NCI-H2227 treated with DMSO at 0.1 percent for 48 hours (cell line): ENCODE measurements around the gene F5.
"Not testable (repeated sequence)": the region's sequence is repeated elsewhere in the genome, so short reads cannot be mapped to it uniquely, and the experiment has no call there.

ENCODE experiments used
- DNase-seq: peaks from one replicate; lab custom pipeline; 2025; lab: John Stamatoyannopoulos, UW

Gene F5

GRCh38 chr1:169508432-169509338 lies 77.6 kb downstream of the F5 start:
- DNase-seq = peak; percentile 9

DNA sequence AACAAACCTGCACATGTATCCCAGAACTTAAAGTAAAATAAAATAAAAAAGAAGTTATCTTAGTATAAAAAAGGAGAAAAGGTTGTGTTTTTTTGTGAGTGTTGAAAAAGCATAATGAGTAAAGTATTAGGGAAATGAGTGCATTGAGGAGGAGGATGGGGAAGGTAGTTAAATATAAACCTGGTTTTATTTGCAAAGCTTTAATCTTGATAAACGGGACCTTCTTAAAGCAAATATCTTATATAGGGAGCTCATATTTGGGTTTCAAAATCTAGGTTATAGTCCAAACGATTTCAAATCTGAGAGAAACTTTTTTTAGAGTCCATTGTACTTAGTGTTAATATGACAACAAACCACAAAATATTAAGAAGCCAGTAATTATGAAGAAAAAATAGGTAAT lies 78.9 kb downstream of the F5 start:
- no peak for DNase-seq

- not testable (repeated sequence) for DNase-seq
Observed at GRCh38 chr1:169503601-169504000, 82.7 kb downstream of the F5 start.

- DNase-seq = no peak
Observed at GRCh38 chr1:169499807-169500206, 86.5 kb downstream of the F5 start.

DNA sequence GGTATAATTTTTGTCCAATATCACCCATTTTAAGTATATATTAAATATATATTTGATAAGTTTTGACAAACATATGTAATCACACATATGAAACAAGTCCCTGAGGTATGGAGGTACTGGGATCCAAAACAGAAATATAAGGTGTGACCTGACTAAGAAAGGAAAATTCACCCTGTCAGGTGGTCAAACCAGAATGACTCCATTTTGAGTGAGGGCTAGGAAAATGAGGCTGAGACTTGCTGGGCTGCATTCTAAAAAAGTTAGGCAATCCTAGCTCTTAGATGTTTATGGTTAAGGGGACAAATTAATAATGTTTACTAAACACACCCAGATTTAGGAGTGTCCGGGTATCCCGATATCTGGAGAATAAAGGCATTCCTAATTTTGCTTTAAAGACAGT lies 89.0 kb downstream of the F5 start:
- no peak for DNase-seq

DNA sequence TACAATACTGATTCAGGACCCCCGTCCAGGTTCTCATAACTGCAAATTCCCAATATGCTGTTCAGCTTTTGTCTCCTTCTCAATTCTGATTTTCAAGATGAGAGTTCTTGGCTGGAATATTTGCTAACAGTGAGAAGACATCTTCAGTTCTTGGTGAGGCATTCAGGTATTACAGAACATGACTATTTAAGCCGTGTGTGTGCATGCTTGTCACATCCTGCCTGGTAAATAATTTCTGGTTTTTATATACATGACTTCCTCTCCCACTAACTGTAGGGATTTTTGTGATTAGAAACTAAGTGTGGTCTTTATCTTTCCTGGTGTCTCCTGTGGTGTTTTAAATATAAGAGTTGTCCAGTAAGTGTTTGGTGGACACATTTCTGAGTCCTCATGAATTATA lies 90.4 kb downstream of the F5 start:
- DNase-seq = no peak

- DNase-seq = no peak
Observed at GRCh38 chr1:169495046-169495775, 91.1 kb downstream of the F5 start.

- DNase-seq = no peak
Observed at GRCh38 chr1:169494343-169494742, 91.9 kb downstream of the F5 start.

- DNase-seq = no peak
Observed at GRCh38 chr1:169493251-169493650, 93.0 kb downstream of the F5 start.

DNA sequence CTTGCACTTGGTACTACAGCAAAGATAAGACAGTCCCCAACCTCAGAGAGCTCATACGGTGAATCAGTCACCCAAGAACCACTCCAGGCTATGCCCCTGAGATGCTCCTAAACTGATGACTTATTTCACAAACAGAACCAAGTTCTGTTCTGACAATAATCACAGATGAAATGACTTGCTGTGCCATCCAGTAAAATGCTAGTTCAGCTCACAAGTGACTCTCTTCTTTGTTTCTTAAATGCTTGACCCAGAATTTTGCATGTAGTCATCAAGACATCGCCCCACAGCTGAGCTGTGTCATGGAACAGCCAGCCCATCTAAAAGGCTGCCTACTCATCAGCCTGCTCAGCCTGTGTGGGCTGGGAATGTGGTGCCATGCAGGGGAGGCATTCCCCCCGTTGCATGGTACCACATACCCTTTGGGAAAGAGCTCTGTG lies 94.4 kb downstream of the F5 start:
- no peak for DNase-seq

DNA sequence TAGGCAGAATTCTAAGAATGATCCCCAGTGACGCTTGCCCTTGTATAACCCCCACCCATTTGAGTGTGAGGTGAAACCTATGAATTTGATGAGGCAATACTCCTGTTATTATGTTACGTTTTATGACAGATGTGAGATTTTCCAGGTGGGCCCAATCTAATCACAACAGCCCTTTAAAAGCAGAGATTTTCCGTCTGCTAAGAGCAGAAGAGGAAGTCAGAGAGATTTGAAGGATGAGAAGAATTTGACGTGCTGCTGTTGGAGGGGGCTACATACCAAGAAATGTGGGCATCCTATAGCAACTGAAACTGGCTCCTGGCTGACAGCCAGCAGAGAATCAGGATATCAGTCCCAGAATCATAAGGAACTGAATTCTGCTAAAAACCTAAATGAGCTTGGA lies 98.1 kb downstream of the F5 start:
- no peak for DNase-seq

GRCh38 chr1:169487561-169487960 lies 98.7 kb downstream of the F5 start:
- no peak for DNase-seq

DNA sequence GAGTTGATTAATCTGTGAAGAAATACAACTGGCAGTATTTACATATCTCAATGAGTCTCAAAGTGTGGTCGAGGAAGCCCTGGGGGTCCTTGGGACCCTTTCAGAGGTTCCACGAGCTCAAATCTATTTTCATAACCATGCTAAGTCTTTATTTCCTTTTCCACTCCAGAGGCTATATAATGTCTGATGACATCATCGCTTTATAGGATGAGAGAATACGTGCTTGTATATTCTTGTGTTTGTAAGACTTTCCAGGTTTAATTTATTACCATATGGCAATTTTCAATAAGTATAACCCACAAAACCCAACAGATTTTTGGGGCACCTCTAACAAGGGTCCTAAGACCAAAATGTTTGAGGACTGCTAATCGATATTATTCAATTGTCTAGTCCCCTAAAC lies 99.1 kb downstream of the F5 start:
- DNase-seq = no peak

DNA sequence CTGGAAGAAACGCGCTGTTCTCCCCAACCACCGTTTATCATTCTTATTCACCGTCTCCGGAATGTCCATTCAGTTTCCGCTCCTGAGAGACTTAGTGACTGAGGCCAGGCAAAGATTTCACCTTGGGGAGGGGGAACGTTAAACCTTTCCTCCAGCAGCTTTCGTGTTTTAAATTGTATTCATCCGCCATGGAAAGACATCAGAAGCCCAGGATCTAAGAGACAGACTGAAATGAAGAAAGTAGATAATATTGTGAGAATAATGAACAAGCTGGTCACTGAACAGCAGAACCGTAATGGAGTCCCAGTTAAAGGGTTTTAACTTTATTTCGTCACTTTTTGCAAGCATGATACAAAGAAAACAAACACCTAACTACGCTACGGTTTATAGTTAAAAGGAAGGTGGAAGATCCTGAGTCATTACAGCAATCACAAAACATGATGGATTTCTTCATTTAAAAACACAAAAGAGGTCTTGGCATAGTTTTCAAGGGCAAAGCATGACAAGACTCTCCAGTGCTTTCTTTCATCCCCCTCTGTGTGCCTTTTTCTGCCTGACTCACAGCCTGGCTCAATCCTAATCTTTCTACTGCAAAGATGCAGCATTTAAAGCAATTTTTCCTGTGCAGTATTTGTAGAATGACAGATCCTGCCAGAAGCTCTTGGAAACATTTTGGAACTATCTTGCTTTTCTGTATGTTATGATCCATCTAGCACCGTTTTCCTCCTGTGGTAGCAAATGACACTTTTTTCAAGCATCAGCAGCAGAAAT lies 99.8 kb downstream of the F5 start:
- DNase-seq = no peak

GRCh38 chr1:169485431-169486280 lies 100.6 kb downstream of the F5 start, which contains the start of gene SLC19A2:
TSS of gene SLC19A2 (minus strand) at chr1:169485944. CDS start at chr1:169485766, 178 bp downstream.
- DNase-seq = peak; percentile 97

GRCh38 chr1:169484683-169485430 lies 101.4 kb downstream of the F5 start:
- DNase-seq = peak; percentile 15

DNA sequence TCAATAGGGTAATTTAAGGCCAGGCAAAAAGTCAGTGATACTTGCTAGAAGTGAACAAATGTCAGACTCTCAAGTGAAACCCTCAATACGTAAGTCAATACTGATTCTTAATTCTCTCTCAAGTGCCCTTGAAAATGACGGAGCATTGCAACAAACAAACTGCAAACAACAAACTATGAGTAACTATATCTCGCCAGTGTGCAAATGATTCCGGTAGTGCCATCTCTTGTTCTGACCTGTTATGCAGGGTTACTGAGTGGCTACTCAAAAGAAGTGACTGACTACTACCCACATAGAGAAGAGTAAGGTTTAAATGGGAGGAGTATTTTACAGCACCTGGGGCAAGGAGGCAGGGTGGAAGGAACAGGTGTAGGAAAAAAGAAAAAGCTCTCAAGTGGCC lies 102.2 kb downstream of the F5 start:
- no peak for DNase-seq

DNA sequence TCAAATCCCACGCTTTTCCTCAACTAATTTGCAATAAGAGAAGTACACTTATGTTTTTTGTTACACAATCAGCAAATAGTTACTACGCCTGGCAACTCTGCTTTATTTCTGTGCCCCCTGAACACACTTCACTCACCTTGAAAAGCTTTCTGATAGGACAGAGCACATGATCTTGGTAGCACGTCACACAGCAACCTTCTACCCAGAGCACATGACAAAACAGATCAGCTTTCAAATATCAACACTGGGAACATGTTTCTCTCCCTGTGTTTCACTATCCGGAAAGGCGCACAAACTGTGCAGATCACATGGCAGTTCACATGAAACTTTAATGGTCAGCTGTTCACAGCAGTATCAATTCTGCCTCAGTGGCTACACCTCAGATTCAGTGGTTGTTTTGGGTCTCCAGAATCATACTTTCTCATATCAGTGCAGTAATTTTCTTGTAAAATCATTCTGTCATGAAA lies 102.7 kb downstream of the F5 start:
- no peak for DNase-seq

DNA sequence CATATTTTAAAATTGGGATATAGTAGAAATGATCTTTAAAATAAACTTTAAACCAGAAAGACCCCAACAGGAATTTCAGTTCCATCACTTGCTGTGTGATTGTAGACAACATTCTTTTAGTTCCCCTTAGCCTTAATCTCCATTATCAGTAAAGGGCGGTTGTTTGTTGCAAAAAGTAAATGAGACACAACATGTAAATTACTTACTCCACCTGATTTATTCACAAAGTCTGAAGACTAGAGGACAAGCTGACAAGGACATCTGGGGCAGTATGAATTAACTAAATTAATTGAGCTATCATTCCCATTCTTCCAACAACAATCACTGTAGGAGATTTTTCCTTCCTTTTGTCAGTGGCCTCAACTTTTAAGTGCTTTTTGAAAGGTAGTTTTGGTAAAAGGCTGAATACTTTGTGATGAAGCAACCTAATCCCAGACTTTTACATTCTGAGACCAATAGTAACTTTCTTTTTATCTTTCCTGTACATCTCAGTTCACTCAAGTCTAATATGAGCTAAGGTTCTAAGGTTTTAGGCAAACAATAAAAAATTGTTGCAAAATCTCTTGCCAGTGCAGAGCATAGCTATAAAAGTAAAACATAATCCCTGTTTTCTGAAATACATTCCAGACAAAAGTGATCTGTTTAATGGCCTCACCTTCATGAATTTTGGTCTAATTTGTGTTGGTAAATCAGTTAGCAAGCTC lies 106.8 kb downstream of the F5 start:
- no peak for DNase-seq

DNA sequence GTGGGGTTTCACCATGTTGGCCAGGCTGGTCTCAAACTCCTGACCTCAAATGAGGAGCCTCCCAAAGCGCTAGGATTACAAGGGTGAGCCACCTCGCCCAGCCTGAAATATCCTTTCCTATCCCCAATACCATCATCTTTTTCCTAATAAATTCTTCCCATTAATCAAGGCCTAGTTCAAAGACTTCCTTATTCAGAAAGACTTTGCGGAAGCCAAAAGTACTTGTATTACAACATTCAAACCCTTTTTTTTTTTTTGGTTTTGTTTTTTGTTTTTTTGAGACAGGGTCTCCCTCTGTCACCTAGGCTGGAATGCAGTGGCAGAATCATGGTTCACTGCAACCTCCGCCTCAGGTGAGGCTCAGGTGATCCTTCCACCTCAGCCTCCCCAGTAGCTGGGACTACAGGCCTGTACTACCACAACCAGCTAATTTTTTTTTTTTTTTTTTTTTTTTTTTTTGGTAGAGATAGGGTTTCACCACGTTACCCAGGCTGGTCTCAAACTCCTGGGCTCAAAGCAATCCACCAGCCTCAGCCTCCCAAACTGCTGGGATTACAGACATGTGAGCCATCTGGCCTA lies 108.1 kb downstream of the F5 start:
- no peak for DNase-seq
